Stimulated activated CD8-positive, alpha-beta memory T cell treated with anti-CD3 and anti-CD28 coated beads, Interleukin-4, amount 100 ng/mL, for 1 hour (primary cell): Measurements from ENCODE around the gene ARHGAP20.
"Not testable (repeated sequence)": the region's sequence is repeated elsewhere in the genome, so short reads cannot be mapped to it uniquely, and the experiment has no call there.

Experiments
- DNase-seq, 2 donors: peaks; one replicate each; pipeline ENCODE4 v3.0.0-alpha.2; 2020; ENCODE audit warnings: low read depth in 2 of 2, low spot score in 1 of 2

Gene ARHGAP20

DNA sequence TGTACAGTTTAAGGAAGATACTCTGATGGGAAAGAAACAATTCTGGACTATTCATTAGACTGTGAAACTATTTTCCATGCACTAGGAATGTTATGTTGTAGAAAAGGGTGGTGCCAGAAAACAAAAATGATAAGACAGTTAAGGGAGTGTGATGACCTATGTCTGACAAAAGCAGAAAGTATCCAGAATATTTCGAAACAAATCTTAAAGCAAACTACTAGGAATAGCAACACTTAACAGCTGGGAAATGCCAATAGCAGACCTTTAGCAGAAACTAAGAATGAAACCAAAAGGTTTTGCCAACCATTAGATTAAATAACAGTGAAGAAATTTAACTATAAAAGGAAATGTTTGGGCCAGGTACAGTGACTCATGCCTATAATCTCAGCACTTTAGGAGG, 3.3 kb upstream of the ARHGAP20 start:
- no peak for DNase-seq

GRCh38 chr11:110713449-110713776, 1.2 kb upstream of the ARHGAP20 start:
- DNase-seq = no peak

GRCh38 chr11:110712659-110713448, 617 bp upstream of the ARHGAP20 start:
- no peak for DNase-seq

DNA sequence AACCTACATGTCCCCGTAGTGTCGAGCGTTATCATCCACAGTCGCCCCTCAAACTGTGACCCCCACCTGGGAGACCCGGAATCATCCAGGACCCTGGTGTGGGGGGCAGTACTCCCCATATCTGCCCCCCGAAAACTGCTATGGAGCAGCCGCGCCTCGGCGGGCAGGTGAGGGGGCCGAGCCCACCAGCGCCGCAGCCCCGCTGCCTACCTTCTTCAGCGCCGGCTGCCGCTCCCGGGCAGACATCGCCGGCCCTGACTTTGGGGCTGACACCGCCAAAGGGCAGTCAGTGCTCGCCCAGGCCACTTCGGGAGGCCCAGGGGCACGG, 825 bp downstream of the ARHGAP20 start:
- DNase-seq = no peak

- no peak for DNase-seq
These were observed 1.4 kb downstream of the ARHGAP20 start for GRCh38 chr11:110710628-110711381.

- no peak for DNase-seq
These were observed 7.9 kb downstream of the ARHGAP20 start for GRCh38 chr11:110704210-110704864.

- DNase-seq = no peak
These were observed 20.3 kb downstream of the ARHGAP20 start for GRCh38 chr11:110691926-110692325.

DNA sequence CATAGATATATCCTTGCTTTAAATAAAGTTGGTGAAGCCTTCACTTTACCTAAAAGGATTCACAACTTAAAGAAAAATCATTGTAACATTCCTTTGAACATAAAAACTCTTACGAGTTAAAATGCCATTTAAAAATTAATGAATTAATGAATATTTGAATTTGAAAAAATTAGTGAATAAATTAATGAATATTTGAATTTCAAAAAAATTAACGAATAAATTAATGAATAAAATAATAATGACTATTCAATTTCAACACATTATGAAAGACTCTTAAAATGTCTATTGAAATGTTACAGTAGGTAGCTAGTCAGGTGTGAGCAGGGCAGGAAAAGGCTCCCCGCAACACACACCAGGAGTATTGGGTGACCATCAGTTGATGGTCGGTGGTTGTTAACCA, 22.9 kb downstream of the ARHGAP20 start:
- DNase-seq = no peak

DNA sequence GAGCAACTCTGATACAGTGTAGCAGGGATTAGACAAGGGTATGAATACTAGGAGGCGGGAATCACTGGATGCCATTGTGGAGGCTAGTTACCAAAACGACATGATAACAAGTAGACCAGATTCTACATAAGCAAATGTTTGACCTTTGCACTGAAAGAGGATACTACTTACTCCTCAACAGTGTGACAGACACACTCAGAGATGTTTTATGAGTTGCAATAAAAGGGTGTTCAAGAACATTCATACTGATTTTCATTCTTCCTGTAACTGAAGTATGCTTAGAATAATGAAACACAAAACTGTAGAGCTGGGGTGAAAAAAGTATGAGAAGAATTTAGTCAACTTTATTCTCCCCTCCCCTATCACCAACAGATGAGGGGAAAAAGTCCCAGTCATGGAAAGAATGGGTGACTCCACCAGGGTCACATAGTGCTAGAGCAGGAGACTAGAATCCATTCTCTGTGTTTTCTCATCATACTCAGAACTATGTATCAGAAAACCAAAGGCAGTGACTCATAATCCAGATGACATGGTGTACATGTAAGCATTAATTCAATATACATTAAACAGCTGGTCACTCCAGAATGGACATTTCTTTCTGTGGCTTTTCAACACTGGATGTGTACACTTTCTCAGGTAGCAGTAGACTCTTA, 32.8 kb downstream of the ARHGAP20 start:
- no peak for DNase-seq

DNA sequence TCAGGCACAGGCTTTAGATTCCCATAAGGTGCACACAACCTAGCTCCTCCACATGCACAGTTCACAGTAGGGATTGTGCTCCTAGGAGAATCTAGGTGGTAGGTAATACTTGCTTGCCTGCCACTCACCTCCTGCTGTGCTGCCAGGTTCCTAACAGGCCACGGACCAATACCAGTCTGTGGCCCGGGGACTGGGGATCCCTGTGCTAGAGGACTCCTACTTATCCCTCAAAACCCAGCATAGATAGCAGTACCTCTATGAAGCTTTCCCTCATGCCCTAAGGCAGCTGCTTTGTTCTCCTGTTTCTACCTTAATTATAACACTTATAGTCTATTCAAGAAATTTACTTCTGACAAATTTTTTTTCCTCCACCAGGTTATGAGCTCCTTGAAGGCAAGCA, 36.7 kb downstream of the ARHGAP20 start:
- no peak for DNase-seq

- no peak for DNase-seq
These were observed 46.4 kb downstream of the ARHGAP20 start for GRCh38 chr11:110665689-110666465.

DNA sequence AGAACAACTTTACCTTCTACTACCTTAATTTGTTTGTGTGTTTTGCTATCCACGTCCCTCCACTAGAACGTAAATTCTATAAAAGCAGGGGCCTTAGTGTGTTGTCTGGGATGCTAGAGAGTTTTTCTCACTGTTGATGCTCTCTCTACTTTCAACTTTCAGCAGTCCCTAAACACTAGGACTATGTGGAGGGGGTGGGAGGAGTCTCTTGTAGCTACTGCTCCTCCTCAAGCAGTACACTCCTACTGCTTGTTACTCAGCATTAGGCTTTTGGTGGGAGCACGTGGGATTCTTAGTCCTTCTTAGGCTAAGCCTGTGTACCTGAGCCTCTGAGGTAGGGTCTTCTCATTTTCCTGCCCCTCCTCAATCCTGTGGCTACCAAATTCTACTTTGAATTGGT, 56.3 kb downstream of the ARHGAP20 start:
- no peak for DNase-seq

DNA sequence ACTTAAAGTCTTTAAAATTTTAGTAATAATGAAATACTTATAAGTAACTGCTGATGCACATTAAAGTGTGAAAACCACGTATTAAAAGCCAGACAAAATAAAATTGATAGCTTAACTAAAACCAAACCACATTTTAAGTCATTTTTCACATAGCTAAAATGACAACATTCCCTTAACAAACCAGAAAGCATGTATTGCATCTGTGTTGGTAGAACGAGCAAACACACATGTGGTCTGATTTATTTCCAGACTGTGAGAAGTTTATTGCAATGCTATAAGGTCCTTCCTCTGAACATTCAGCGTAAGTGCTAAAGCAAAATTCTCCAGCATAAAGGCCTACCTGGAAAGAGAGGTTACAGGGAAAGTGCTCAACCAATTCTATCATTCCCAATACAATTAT, 57.8 kb downstream of the ARHGAP20 start:
- DNase-seq = no peak

DNA sequence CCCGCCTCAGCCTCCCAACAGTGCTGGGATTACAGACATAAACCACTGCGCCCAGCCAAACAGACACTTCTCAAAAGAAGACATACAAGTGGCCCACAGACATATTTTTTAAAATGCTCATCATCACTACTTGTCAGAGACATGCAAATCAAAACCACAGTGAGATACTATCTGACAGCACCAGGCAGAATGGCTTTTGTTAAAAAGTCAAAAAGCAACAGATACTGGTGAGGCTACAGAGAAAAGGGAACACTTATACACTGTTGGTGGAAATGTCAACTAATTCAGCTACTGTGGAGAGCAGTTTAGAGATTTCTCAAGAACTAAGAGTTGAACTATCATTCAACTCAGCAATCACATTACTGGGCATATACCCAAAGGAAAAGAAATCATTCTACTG, 67.0 kb downstream of the ARHGAP20 start:
- DNase-seq = no peak

DNA sequence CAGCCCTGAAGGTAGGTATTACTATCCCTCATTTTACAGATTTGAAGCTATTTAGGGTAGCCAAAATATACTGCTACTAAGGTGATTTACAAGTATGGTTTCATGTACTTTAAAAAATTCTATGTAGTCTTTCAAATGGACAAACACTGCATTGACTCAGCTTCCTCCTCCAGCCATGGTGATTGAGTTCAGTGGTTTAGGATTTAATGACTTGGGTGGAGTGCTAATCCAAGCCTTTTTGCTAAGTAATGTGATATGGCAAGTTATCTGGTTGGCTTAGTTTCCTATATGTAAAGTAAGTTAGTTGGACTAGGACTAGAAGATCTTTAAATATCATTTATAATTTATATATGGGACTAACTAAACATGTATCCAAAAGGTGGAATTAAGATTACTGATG, 77.9 kb downstream of the ARHGAP20 start:
- DNase-seq = no peak

DNA sequence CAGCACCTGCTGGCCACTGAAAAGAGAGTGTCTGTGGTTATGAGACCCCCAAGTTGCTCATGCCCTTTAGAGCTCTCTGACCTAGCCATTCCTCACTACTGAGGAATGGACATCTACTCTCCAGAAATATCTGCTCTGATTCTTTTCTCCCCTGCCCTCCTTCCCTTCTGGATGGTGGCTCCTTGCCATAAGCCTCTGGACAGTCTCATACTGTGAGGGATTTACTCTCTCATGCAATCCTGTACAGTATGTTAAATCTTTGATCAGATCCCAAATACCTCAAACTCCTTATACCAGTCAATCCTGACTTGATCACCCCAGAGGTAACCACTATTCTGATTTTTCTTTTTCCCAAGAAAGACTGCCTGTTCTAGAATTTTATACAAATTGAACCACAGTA, 80.7 kb downstream of the ARHGAP20 start:
- no peak for DNase-seq

DNA sequence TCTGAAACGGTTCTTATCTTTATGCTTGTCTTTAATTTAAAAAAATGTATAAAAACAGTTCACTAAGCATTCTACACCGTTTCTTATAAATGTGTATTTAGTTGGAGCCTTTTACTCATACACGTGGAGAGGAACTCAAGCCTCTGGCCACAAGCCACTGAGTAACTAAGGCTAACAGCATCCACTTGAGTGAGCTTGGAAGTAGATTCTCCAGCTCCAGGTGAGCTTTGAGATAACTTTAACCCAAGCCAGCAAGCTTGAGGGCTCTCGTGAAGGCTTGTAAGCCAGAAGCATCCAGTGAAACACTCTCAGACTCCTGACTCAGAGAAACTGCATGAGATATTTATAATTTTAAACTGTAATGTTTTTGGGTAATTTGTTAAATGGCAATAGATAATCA, 82.6 kb downstream of the ARHGAP20 start:
- no peak for DNase-seq

GRCh38 chr11:110621826-110622225, 90.4 kb downstream of the ARHGAP20 start:
- DNase-seq = no peak

GRCh38 chr11:110619366-110619765, 92.9 kb downstream of the ARHGAP20 start:
- not testable (repeated sequence) for DNase-seq

DNA sequence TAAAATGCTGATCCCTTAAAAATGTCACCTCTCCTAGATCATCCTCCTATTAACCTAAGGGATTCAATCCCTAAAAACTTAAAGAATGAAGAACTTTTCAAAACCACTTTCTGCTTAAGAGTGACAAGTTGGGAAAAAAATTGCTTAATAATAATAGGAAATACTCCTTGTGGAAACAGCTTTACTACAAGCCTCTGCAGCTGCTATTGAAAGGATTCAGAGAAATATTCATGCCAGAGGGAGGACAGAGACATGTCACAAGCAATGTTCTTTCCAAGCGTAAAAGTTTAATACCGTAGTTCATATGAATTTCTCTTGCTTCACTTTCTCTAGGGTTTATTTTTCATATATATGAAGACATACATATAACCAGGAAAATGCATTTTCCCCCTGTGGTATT, 98.2 kb downstream of the ARHGAP20 start:
- no peak for DNase-seq
